ENCODE data around the gene RPL15. TPM values are rescaled to one million over a fixed set of nuclear protein-coding genes. Genes with fewer than 3 reads are reported as not detected.

The RPL15 gene
- total RNA-seq, 1 donor from 2014 or later = 1,647 TPM

DNA sequence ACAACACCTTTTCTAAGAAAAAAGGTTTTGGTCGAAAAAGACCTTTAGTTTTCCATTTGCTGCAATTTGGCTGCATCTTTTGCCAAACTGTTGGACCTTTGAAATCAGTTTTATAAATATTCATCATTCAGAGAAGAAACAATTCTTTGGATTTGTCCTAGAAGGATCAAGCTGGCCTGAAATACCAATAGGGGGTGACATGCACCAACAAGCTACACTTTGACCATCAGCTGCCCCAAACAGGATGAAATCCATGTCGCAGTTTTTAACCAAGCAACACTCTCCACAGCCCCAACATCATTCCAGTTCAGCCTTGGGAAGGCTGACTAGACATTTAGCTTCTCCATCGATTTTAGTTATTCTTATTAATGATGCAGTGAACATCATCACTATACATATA, 9.8 kb downstream of the RPL15 start:
- DNase-seq (ENCODE audit: low read depth) = no peak

DNA sequence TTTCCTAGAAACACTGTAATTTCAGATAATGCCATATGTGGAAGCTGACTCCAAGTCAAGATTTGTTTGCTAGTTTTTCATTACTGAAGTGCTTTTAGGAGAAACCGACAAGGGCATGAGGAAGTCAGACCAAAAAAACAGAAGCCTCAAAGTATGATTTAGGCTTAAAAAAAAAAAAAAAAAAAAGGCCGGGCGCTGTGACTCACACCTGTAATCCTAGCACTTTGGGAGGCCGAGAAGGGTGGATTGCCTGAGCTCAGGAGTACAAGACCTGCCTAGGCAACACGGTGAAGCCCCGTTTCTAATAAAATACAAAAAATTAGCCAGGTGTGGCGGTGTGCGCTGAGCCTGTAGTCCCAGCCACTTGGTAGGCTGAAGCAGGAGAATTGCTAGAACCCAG, 11.6 kb downstream of the RPL15 start:
- no peak for DNase-seq (ENCODE audit: low read depth)

DNA sequence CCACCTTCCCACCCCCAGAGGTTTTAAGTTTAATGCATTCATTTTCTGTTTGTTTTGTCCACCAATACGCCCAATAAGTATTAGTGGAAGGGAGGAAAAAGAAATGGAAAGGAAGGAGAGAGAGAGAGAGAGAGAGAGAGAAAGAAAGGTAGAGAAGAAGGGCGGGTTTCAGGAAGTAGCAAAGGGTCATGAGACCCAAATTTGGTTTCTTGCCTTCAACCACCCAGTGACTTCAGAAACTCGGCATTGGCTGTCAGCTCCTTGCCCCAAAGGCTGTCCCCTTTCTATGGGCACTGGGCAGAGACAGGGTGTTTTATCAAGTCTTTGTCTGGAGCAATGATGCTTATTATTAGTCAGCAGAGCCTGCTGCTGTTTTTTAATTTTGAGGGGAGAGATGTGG, 14.7 kb downstream of the RPL15 start:
- no peak for DNase-seq (ENCODE audit: low read depth)

DNA sequence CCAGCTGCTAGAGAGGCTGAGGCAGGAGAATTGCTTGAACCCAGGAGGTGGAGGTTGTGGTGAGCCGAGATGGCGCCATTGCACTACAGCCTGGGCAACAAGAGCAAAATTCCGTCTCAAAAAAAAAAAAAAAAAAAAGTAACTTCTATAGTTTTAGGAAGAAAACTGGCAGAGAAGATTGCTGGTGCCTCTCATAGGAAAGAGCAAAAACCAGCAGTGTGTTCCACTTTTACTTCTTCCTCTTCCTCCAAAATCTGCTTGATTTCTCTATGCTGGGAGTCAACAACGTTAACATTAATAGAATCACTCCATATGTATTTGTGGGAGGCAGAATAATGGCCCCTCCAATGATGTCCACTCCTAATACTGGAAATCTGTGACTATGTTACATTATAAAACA, 15.6 kb downstream of the RPL15 start:
- DNase-seq (ENCODE audit: low read depth) = no peak

DNA sequence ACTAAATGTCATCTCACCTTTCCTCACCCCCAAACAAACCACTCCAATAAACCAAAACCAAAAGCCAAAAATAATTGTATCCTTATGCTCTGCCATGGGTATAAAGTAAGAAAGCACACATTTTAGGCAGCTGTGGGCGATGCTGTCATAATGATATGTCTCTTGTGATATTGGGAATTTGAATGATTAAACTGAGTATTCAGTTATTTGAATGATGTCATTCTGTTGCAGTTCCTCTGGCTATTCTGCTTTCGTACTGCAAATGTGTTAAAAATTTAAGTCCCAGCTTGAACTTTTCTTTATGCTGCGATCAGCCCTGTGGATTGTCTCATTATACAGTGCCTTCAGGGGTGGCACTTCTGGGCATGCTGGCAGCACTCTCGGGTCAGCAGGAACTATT, 17.3 kb downstream of the RPL15 start:
- DNase-seq (ENCODE audit: low read depth) = no peak

DNA sequence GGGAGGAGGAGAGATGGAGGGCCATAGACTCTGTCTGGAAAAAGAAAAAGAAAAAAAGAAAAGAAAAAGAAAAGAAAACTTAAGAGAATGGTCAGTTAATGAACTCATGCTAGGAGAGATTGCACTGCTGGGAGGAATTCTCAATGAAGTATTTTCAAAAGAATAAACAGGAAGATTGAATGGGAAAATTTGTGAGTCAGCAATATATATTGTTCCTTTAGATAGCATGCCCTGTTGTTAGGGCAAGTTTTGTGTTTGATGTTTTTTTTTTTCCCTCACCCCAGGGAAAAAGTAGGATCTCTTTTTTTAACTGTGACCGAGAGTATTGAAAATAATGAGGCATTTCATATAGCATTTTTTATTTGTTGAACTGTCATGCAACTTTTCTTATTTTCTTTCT, 20.4 kb downstream of the RPL15 start:
- DNase-seq (ENCODE audit: low read depth) = no peak

DNA sequence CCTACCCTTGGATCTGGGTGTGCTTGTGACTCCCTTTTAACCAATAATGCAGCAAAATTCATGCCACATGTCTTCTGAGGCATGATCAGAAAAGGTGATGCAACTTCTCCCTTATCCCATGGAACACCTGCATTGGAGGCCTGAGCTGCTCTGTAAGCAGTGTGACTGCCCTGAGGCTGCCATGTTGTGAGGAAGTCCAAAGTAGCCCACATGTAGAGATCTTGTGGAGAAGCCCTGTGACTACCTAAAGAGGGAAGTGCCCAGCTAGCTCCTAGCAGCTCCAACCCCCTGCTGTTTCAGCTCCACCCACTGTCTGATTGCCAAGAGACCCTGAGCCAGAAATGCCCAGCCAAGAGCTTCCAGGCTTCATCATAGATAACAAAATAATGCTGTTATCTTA, 21.8 kb downstream of the RPL15 start:
- no peak for DNase-seq (ENCODE audit: low read depth)

DNA sequence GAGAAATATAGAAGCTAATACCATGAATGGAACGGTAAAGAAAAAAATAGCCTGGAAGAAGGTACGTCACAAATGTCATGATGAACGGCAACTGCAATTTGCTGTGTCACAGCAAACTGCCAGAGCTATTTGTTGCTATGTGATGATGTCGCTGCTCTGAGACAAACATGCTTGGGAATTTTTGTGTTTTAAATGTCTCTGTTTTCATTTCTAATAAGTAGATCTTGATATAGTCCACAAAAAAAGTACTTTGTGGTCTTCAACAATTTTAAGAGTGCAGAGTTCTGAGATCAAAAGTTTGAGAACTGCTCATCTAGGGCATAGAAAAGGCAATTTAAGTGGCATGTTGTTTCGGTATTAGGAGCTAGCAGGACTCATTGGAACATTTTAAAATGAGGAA, 23.8 kb downstream of the RPL15 start:
- no peak for DNase-seq (ENCODE audit: low read depth)

DNA sequence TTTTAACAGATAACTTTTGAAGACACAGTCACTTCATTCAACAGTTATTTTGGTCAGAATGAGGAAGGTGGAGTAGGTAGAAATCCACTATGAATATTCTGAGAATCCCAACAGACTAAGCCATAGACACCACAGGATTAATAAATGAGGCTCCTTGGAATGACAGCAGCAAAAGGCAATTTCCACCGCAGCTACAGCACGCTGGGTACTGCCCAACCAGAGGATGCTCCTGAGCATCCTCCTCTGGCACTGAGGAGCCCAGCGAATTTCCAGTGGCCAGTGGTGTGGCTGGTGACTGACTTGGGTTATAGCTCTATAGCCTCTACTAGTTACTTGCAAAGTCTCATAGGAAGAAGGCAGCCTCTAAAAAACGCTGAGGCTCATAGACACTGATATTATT, 24.5 kb downstream of the RPL15 start:
- DNase-seq (ENCODE audit: low read depth) = no peak

DNA sequence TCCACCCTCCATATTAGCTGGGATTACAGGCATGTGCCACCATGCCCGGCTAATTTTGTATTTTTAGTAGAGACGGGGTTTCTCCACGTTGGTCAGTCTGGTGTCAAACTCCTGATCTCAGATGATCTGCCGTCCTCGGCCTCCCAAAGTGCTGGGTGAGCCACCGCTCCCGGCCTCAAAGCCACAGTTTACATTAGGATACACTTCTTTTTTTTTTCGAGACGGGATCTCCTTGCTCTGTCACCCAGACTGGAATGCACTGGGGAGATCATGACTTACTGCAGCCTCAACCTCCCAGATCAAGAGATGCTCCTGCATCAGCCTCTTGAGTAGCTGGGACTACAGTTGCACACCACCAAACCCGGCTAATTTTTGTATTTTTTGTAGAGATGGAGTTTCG, 25.6 kb downstream of the RPL15 start:
- no peak for DNase-seq (ENCODE audit: low read depth)

DNA sequence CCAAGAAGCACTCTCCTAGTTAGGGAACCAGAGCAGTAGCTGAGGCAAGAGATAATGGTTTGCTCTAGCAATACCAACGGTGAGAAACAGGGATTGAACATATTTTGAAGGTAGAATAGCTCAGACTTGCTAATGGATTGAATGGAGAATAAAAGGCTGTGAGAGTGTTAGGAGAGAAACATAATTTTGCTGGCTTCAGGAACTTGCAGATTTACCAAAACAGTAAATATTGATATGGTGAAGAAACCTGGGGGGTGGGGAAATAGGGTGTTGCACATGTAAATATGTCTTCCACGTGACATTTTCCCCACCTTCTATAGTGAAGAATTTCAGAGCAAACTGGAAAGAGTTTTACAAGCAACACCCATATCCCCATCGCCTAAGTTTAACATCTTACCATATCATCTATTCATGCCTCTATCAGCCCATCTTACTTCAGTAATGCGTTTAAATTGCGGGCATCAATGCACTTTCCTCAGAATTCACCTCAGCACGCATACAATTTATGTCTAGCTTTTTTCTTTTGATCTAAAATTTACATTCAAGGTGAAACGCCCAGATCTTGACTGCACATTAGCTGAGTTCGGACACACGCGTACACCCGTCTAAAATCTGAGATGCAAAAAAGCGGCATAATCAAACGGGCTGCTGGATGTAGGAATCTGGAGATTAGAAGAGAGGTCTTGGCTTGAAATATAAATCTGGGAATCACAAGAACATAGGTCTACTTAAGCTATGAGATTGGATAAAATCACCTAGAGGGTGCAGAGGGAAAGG, 27.3 kb downstream of the RPL15 start:
- no peak for DNase-seq (ENCODE audit: low read depth)

DNA sequence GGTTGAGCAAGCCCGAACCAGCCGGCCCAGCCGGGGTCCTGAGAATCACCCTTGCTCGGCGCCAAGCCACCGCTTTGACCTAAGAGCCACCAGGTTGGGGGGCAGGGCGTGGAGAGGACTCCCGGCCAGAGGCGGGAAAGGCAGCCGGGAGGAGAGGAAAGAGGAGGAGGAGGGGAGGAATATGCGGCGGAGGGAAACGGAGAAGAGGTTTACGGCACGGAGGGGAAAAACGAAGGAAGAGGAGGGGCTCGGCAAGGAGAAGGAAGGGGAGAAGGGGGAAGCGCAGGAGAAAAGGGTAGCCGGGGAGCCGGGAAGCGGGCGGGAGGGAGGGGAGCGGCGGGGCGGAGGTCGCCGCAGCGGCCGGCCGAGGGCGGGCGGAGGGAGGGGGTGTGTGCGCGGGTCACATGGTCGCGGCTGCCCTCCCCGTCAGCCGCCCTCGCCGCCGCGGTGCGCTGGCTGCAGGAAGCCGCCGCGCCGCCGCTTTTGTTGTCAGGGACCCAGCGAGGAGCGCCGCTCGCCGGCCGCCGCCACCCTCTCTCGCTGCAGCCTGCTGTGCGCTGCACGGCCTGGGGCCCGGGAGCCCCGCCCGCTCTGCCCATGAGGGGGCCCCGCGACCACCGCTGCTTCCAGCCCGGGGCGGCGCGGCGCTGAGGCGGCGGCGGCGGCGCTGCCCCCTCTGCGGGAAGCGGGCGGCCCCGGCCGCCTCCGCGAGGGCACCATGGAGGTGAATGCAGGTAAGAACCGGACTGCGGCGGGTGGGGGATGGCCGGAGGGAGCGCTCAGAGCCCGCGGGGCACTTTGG, 28.1 kb downstream of the RPL15 start, which contains the start of gene NR1D2:
Gene NR1D2, plus strand, starts transcription at position 426 of the 802 bp plus-strand sequence. Its CDS starts 293 bp downstream, at position 719.
- peak; percentile 78 for DNase-seq (ENCODE audit: low read depth)

DNA sequence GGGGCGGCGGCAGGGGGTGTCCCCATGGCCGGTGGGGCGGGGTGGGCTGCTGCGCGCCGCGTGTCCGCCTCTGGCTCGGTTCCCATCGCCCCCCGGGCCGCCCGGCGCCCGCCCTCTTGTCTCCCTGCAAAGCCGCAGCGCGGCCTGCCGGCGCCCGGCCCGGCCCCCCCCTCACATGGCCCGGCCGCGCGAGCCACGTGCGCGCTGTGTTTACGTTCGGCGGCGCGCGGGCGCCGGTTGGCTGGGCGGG, 28.7 kb downstream of the RPL15 start:
- DNase-seq (ENCODE audit: low read depth) = no peak

DNA sequence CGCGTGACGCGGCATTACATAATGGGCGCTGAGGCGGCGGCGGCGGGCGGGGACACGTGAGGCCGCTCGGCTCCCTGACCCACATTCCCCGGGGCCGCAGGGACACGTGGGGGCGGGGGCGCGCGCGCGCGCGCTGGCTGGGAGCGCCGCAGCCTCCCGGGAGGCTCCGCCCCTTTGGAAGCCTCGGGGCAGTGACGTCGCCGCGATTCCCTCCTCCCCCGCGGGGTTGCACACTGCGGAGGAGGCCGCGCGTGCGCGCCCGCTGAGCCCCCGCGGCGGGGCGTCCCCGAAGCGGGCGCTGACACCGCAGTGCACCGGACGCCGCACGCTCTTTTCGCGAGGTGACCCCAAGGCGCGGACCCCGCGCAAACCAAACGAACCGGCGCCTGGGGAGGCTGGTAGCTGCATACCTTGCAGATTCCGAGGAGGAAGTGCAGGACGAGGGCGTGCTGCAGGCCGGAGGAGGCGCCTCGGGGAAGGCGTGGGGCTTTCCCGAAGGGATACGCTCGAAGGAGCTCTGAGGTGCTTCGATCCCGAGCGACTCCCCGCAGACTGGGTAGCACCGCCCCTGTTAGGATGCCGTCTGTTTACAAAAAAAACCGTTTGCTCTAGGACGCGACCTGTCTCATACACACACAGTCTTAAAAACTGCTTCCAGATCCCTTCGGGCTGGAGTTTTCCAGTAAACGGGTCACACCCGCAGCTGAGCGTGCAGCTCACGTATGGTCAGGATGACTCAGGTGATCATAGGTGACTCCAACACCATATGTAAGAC, 29.2 kb downstream of the RPL15 start:
- peak; percentile 97 for DNase-seq (ENCODE audit: low read depth)

DNA sequence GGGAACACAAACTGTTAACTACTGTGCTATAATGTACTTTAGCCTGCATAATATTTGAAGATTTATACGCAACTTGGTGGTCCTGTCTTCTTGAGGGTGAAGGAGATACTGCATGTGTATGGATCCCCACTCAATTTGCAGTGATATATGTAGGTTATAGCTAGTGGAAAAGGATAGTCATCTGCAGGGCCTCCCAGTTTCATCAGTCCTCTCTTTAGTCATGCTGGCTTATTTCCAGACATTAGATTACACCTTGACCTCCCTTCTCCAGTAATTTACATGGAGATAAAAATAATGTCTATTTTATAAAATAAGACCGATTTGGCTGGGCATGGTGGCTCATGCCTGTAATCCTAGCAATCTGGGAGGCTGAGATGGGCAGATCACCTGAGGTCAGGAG, 31.8 kb downstream of the RPL15 start:
- DNase-seq (ENCODE audit: low read depth) = no peak

DNA sequence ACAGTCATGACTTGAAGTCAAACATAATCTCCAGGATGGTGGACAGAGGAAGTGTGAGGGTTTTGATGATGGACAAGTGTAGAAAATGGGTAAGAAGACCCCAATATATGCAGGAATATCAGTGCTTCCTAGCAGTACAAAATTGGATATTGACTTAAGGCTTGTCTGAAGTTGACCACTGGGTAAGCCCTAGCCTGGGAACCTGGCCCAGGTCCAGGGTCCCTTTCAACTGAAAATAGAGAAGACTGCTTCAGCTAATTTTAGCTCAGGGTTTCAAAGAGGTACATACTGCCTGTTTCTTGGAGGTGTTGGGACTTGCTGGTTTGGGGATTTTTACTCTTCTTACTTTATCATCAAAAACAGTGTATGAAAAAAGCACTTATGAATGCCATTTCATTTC, 32.9 kb downstream of the RPL15 start:
- peak; percentile 76 for DNase-seq (ENCODE audit: low read depth)

DNA sequence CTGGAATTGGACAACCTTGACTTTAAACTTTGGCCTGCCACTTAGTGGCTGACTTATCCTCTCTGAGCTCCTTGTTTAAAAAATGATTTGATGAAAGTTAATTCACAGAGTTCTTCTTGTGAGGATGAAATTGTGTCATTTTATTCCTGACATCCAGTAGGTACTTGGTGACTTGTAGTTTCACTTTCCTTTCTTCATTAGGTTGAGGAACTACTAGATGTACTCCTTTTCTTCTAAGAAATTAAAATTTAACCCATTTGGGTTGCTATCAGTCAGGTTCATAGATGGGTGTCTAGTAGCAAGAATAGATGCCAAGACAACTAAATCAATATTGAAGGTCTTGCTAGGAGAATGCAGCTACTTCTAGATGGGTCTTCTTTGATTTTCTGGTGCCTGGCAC, 33.4 kb downstream of the RPL15 start:
- no peak for DNase-seq (ENCODE audit: low read depth)

DNA sequence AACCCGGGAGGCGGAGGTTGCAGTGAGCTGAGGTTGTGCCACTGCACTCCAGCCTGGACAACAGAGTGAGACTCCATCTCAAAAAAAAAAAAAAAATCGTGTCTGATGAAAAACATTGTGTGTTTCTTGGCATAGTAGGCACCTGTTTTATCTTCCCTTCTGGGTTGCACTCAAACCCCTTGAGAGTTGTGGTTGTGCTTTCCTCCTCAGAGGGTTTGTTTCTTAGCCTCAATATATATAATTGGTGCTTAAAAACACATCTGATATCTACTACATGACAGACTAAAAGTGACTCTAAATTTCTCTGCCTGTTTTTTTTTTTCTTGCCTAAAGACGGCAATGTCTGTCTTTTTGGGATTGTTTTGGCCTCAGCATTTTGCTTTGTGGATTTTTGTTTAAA, 35.7 kb downstream of the RPL15 start:
- no peak for DNase-seq (ENCODE audit: low read depth)

DNA sequence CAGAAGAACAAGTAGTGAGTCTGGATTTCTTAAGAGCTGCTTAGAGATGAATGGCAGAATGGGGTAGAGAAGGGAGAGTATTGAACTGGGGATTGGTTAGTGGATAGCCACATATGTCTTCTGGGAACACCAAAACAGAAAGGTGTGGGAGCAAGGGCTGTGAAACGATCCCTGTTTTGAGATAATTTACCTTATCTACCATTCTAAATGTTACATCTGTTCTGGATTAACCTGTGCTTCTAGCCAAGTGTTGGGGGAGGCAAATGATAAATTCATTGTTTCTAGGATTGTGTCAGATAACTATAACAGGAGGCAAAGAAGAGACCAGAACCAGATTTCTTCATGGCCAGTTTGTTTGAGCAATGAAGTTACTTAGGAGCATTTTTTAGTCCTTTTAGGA, 36.6 kb downstream of the RPL15 start:
- DNase-seq (ENCODE audit: low read depth) = no peak

DNA sequence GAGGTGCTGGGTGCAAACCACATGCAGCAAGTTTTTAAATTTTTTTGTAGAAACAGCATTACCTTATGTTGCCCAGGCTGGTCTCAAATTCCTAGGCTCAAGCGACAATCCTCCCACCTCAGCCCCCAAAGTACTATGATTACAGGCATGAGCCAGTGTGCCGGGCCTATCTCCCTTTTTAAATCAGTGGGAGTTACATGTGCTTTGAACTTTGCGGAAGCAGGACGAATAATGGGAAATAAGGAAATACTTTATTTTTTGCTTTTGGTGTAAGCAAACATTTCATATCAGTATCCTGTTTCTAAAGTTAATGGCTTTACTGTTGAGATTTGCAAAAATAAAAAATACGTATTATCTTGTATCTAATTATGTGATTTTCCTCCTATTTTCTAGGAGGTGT, 37.2 kb downstream of the RPL15 start:
- no peak for DNase-seq (ENCODE audit: low read depth)

DNA sequence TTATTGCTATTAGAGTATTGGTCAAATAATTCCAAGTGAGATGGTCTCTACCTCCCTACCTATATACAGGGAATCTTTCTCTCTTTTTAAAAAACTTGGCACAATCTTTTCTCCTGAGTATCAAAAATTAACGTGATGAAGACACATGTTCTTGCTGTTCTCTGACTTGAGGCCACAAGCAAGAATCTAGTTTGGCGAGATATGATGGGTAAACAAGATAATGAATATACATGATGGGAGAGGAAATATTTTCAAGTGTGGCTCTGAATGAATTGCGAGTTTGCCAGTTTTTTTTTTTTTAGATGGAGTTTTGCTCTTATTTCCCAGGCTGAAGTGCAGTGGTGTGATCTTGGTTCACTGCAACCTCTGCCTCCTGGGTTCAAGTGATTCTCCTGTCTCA, 39.8 kb downstream of the RPL15 start:
- no peak for DNase-seq (ENCODE audit: low read depth)
